Ishikawa (cell line): ENCODE data around the gene TECRL.

Source experiments
- CEBPB ChIP-seq: IDR thresholded peaks from 2 replicates; pipeline ENCODE4 v1.6.1; 2012
- CREB1 ChIP-seq: IDR thresholded peaks from 2 replicates; pipeline ENCODE4 v1.6.1; 2012; ENCODE audit warnings: low read depth
- EP300 ChIP-seq: IDR thresholded peaks from 2 replicates; pipeline ENCODE4 v1.6.1; 2012; ENCODE audit warnings: borderline replicate concordance
- NFIC ChIP-seq: IDR thresholded peaks from 2 replicates; pipeline ENCODE4 v1.6.1; 2012
- RAD21 ChIP-seq: IDR thresholded peaks from 2 replicates; pipeline ENCODE4 v1.6.1; 2012; ENCODE audit warnings: low read depth
- TAF1 ChIP-seq: IDR thresholded peaks from 2 replicates; pipeline ENCODE4 v1.6.1; 2012; ENCODE audit warnings: low read depth, mild to moderate bottlenecking
- TCF12 ChIP-seq: IDR thresholded peaks from 2 replicates; pipeline ENCODE4 v1.6.1; 2012; ENCODE audit warnings: low read depth
- TEAD4 ChIP-seq: IDR thresholded peaks from 2 replicates; pipeline ENCODE4 v1.6.1; 2012
- YY1 ChIP-seq: IDR thresholded peaks from 2 replicates; pipeline ENCODE4 v1.6.1; 2012; ENCODE audit warnings: low read depth
- ZBTB7A ChIP-seq: IDR thresholded peaks from 2 replicates; pipeline ENCODE4 v1.6.1; 2012; ENCODE audit warnings: low read depth
- TF ChIP-seq, protein P1 (sequence below): IDR thresholded peaks from 2 replicates; pipeline ENCODE4 v1.6.1; 2012
- TF ChIP-seq, protein P2 (sequence below): IDR thresholded peaks from 2 replicates; pipeline ENCODE4 v1.6.1; 2012
- TF ChIP-seq, protein P3 (sequence below): IDR thresholded peaks from 2 replicates; pipeline ENCODE4 v1.6.1; 2012; ENCODE audit warnings: low read depth, mild to moderate bottlenecking

DNA sequence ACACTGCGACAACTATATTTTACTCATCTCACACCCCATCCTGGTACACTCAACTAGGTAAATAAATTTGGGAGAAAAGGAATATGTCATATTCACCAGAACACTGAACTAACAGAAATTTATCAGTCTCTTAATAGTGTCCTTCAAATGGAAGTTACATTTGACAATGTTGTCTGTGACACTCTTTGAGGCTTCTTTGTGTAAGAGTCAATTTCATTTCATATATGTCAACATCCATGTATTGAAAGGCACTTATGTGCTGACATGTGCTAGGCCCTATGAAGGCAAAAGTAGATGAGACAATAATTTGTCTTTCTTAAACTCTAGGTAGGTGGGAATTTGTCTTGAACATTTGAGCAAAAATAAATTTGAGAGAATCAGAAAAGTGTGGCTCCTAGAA, 82.0 kb downstream of the TECRL start:
- TF ChIP-seq, protein P1, sequence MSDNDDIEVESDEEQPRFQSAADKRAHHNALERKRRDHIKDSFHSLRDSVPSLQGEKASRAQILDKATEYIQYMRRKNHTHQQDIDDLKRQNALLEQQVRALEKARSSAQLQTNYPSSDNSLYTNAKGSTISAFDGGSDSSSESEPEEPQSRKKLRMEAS, result no peak
- TF ChIP-seq, protein P2, sequence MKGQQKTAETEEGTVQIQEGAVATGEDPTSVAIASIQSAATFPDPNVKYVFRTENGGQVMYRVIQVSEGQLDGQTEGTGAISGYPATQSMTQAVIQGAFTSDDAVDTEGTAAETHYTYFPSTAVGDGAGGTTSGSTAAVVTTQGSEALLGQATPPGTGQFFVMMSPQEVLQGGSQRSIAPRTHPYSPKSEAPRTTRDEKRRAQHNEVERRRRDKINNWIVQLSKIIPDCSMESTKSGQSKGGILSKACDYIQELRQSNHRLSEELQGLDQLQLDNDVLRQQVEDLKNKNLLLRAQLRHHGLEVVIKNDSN, result no peak
- TF ChIP-seq YY1 (no peak), TCF12 (no peak), RAD21 (no peak), TEAD4 (no peak), TAF1 (no peak), EP300 (no peak), ZBTB7A (no peak), NFIC (no peak), CREB1 (no peak), CEBPB (no peak)
- TF ChIP-seq, protein P3, sequence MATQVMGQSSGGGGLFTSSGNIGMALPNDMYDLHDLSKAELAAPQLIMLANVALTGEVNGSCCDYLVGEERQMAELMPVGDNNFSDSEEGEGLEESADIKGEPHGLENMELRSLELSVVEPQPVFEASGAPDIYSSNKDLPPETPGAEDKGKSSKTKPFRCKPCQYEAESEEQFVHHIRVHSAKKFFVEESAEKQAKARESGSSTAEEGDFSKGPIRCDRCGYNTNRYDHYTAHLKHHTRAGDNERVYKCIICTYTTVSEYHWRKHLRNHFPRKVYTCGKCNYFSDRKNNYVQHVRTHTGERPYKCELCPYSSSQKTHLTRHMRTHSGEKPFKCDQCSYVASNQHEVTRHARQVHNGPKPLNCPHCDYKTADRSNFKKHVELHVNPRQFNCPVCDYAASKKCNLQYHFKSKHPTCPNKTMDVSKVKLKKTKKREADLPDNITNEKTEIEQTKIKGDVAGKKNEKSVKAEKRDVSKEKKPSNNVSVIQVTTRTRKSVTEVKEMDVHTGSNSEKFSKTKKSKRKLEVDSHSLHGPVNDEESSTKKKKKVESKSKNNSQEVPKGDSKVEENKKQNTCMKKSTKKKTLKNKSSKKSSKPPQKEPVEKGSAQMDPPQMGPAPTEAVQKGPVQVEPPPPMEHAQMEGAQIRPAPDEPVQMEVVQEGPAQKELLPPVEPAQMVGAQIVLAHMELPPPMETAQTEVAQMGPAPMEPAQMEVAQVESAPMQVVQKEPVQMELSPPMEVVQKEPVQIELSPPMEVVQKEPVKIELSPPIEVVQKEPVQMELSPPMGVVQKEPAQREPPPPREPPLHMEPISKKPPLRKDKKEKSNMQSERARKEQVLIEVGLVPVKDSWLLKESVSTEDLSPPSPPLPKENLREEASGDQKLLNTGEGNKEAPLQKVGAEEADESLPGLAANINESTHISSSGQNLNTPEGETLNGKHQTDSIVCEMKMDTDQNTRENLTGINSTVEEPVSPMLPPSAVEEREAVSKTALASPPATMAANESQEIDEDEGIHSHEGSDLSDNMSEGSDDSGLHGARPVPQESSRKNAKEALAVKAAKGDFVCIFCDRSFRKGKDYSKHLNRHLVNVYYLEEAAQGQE, result no peak
